Mammary epithelial cell (primary cell): ENCODE measurements around the gene KRT32.

ENCODE experiments used
- EZH2 ChIP-seq: IDR thresholded peaks from 2 replicates; pipeline ENCODE4 v1.6.1; 2012; ENCODE audit warnings: low read length, inconsistent platforms, borderline replicate concordance
- TF ChIP-seq, protein P1 (sequence below), 2 donors: IDR thresholded peaks in 1 of 2; conservative IDR thresholded peaks in 1 of 2; 2 replicates each; pipeline ENCODE4 v1.5.1; 2011 to 2012; ENCODE audit warnings: inconsistent platforms in 2 of 2, low read length in 2 of 2, mild to moderate bottlenecking in 2 of 2, control low read depth in 1 of 2, low read depth in 1 of 2; ENCODE audit not compliant: insufficient read depth in 1 of 2; ENCODE audit errors: extremely low read depth in 1 of 2

DNA sequence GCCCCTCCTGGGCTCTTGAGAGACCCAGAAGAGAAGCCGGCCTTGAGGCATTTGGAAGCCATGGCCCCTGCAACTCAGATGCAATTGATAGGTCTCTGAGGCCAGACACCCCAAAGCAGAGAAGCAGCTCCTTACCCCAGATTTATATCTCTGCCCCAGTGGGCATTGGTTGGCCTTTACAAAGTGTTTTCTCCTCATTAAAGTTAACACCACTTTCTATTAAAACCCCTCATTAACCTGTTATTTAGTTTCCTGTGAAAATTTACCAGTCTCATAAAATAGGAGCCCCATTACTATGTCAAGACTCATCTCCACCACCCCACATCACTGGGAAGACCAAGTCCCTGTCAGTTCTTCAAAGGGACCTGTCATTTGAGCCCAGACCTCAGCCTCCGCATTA is 13.8 kb upstream of the KRT32 start, which contains the start of gene KRT35:
- TF ChIP-seq, protein P1, sequence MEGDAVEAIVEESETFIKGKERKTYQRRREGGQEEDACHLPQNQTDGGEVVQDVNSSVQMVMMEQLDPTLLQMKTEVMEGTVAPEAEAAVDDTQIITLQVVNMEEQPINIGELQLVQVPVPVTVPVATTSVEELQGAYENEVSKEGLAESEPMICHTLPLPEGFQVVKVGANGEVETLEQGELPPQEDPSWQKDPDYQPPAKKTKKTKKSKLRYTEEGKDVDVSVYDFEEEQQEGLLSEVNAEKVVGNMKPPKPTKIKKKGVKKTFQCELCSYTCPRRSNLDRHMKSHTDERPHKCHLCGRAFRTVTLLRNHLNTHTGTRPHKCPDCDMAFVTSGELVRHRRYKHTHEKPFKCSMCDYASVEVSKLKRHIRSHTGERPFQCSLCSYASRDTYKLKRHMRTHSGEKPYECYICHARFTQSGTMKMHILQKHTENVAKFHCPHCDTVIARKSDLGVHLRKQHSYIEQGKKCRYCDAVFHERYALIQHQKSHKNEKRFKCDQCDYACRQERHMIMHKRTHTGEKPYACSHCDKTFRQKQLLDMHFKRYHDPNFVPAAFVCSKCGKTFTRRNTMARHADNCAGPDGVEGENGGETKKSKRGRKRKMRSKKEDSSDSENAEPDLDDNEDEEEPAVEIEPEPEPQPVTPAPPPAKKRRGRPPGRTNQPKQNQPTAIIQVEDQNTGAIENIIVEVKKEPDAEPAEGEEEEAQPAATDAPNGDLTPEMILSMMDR (conservative IDR thresholded peaks at IDR 0.05 in 1 of 2, IDR thresholded peaks at IDR 0.05 in 1 of 2; ENCODE audit: extremely low read depth in 1 of 2, insufficient read depth in 1 of 2, low read depth in 1 of 2, low read length in 2 of 2) = no peak
- no peak for TF ChIP-seq EZH2
